ENCODE measurements around the gene HAGHL.

HAGHL gene

DNA sequence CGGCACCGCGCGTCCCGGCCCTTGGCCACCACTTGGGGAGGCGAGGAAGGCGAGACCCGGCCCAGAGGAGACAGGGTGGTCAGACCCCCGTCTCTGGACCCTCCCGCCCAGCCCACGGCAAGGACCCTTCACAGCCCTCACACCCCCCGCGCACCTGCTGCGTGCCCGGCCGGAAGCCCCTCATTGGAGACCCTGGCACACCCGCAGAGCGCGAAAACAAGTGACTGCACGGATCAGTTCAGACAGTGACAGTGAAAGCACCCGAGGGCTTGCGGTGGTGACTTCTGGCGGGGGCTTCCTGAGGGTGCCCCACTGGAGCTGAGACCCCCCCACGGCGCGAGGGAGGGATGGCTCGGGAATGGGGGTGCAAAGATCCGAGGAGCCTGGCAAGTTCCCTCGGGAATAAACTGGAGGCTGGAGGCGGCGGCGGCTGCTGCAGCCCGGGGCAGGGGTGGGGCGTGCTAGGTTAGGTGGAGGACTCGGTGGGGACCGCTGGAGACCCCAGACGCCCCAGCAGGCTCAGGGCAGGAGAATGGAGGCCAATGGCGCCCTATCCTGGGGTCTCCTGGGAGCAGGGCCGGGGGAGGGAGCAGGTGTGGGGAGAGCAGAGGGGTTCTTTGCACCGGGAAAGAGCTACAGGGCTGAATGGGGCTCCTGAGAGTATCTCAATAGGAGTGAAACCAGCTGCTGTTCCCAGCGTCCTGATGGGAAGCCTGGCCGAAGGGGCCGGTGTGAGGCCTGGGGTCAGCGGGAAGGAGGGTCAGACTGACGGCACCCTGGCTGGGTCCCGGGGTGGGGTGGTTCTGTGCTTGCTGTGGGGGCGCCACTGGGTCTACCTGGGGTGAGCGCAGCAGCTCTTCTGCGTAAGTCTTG is 20.5 kb upstream of the HAGHL start:
- ChIA-PET CTCF (interaction anchor here (0.6 to 1.1 kb wide), 3 partner anchors 10 to 79 kb away, joined by 3 to 5 read pairs (median 3); no protein-coding TSS in a partner anchor), POLR2A (interaction anchor here (0.6 to 2.3 kb wide), 4 partner anchors 11 to 43 kb away, joined by 3 to 8 read pairs (median 4); partner anchors contain the start of genes ANTKMT and STUB1)
- Histone ChIP-seq H3K36me3 (ENCODE audit: control insufficient read depth in 2 of 2, insufficient read depth in 1 of 2, low read length in 2 of 2) (no peaks in the 10 kb centered on the region), H3K27ac (ENCODE audit: extremely low read depth, low read depth, low read length) (no peak overlapping the region), H3K4me3 (ENCODE audit: low read depth, low read length) (peak overlapping the region; percentile 4; the same call in 1 of the 2 replicates), H3K9me3 (ENCODE audit: control insufficient read depth, insufficient read depth, low read depth, low read length) (no peaks in the 10 kb centered on the region), H3K4me1 (ENCODE audit: control insufficient read depth, insufficient read depth, low read length) (peaks cover 5% of the 10 kb centered on the region)
- TF ChIP-seq, protein P1, sequence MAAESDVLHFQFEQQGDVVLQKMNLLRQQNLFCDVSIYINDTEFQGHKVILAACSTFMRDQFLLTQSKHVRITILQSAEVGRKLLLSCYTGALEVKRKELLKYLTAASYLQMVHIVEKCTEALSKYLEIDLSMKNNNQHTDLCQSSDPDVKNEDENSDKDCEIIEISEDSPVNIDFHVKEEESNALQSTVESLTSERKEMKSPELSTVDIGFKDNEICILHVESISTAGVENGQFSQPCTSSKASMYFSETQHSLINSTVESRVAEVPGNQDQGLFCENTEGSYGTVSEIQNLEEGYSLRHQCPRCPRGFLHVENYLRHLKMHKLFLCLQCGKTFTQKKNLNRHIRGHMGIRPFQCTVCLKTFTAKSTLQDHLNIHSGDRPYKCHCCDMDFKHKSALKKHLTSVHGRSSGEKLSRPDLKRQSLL (tag by site-specific recombination; IDR thresholded peaks at IDR 0.05), result no peak
- TF ChIP-seq ZNF335 (tag by site-specific recombination; conservative IDR thresholded peaks at IDR 0.05), result peak; percentile 84
- TF ChIP-seq GLIS2 (tag by site-specific recombination; IDR thresholded peaks at IDR 0.05), result peak; percentile 84
- TF ChIP-seq ZNF677 (tag by site-specific recombination; IDR thresholded peaks at IDR 0.05), result no peak
- TF ChIP-seq ZFP3 (tag by site-specific recombination; IDR thresholded peaks at IDR 0.05; ENCODE audit: low read depth), result no peak
- no peak for TF ChIP-seq ZNF391 (tag by site-specific recombination; IDR thresholded peaks at IDR 0.05; ENCODE audit: borderline replicate concordance, low read depth)
- TF ChIP-seq, protein P2, sequence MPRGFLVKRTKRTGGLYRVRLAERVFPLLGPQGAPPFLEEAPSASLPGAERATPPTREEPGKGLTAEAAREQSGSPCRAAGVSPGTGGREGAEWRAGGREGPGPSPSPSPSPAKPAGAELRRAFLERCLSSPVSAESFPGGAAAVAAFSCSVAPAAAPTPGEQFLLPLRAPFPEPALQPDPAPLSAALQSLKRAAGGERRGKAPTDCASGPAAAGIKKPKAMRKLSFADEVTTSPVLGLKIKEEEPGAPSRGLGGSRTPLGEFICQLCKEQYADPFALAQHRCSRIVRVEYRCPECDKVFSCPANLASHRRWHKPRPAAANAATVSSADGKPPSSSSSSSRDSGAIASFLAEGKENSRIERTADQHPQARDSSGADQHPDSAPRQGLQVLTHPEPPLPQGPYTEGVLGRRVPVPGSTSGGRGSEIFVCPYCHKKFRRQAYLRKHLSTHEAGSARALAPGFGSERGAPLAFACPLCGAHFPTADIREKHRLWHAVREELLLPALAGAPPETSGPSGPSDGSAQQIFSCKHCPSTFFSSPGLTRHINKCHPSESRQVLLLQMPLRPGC (tag by site-specific recombination; IDR thresholded peaks at IDR 0.05), result no peak
- no peak for TF ChIP-seq ZNF26 (tag by site-specific recombination; IDR thresholded peaks at IDR 0.05)
- TF ChIP-seq ZNF221 (tag by site-specific recombination; IDR thresholded peaks at IDR 0.05; ENCODE audit: borderline replicate concordance), result no peak
- no peak for TF ChIP-seq ZNF184 (tag by site-specific recombination; IDR thresholded peaks at IDR 0.05)
- TF ChIP-seq ZNF830 (tag by site-specific recombination; IDR thresholded peaks at IDR 0.05; ENCODE audit: low read depth), result no peak
- TF ChIP-seq ZNF791 (tag by site-specific recombination; IDR thresholded peaks at IDR 0.05), result no peak
- TF ChIP-seq, protein P3, sequence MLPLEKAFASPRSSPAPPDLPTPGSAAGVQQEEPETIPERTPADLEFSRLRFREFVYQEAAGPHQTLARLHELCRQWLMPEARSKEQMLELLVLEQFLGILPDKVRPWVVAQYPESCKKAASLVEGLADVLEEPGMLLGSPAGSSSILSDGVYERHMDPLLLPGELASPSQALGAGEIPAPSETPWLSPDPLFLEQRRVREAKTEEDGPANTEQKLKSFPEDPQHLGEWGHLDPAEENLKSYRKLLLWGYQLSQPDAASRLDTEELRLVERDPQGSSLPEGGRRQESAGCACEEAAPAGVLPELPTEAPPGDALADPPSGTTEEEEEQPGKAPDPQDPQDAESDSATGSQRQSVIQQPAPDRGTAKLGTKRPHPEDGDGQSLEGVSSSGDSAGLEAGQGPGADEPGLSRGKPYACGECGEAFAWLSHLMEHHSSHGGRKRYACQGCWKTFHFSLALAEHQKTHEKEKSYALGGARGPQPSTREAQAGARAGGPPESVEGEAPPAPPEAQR (tag by site-specific recombination; IDR thresholded peaks at IDR 0.05), result no peak
- 0 out of 2 replicates have a peak, but pooled peaks have one; percentile 26 for TF ChIP-seq KLF17 (tag by site-specific recombination; IDR thresholded peaks at IDR 0.05)
- no peak for TF ChIP-seq ZNF768 (tag by site-specific recombination; IDR thresholded peaks at IDR 0.05)
- TF ChIP-seq GLIS1 (tag by site-specific recombination; IDR thresholded peaks at IDR 0.05), result peak; percentile 60
- no peak for TF ChIP-seq ZNF18 (tag by site-specific recombination; IDR thresholded peaks at IDR 0.05)
- TF ChIP-seq, protein P4, sequence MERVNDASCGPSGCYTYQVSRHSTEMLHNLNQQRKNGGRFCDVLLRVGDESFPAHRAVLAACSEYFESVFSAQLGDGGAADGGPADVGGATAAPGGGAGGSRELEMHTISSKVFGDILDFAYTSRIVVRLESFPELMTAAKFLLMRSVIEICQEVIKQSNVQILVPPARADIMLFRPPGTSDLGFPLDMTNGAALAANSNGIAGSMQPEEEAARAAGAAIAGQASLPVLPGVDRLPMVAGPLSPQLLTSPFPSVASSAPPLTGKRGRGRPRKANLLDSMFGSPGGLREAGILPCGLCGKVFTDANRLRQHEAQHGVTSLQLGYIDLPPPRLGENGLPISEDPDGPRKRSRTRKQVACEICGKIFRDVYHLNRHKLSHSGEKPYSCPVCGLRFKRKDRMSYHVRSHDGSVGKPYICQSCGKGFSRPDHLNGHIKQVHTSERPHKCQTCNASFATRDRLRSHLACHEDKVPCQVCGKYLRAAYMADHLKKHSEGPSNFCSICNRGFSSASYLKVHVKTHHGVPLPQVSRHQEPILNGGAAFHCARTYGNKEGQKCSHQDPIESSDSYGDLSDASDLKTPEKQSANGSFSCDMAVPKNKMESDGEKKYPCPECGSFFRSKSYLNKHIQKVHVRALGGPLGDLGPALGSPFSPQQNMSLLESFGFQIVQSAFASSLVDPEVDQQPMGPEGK (tag by site-specific recombination; IDR thresholded peaks at IDR 0.05), result peak; percentile 89
- no peak for TF ChIP-seq ZNF37A (tag by site-specific recombination; IDR thresholded peaks at IDR 0.05)
- TF ChIP-seq ZNF433 (tag by site-specific recombination; IDR thresholded peaks at IDR 0.05; ENCODE audit: low read depth), result no peak
- TF ChIP-seq ZNF341 (tag by site-specific recombination; IDR thresholded peaks at IDR 0.05; ENCODE audit: low read depth), result no peak
- no peak for TF ChIP-seq ZNF624 (tag by site-specific recombination; IDR thresholded peaks at IDR 0.05)
- no peak for TF ChIP-seq ZNF302 (tag by site-specific recombination; IDR thresholded peaks at IDR 0.05; ENCODE audit: low read depth)
- no peak for TF ChIP-seq ZNF292 (tag by site-specific recombination; IDR thresholded peaks at IDR 0.05; ENCODE audit: borderline replicate concordance, low read depth)
- no peak for TF ChIP-seq ZNF670 (tag by site-specific recombination; IDR thresholded peaks at IDR 0.05; ENCODE audit: low read depth)
- TF ChIP-seq ZSCAN23 (tag by site-specific recombination; IDR thresholded peaks at IDR 0.05), result no peak

Measured in HEK293 (cell line).